IMR-90 (cell line): ENCODE data around the gene BCL6. TPM values are rescaled to one million over a fixed set of nuclear protein-coding genes. Genes with fewer than 3 reads are reported as not detected.

Source experiments
- ATAC-seq: fragments of 200-7000 bp; cut with Tn5 transposase; 2 replicates; pipeline ENCODE4 v1.9.1; 2020; ENCODE audit warnings: low read depth, mild to moderate bottlenecking, moderate library complexity
- BruUV-seq: library from RNA; stranded (reverse); fragments of 400-500 nt; replicated peaks from 2 replicates; lab custom pipeline; 2021; lab: Mats Ljungman, UMichigan
- CTCF ChIA-PET: fragments of 300-600 bp; formaldehyde crosslinking; extraction: SDS; loops from one replicate; lab custom pipeline; 2021; ENCODE audit warnings: antibody characterized with exemption; lab: Yijun Ruan, JAX
- POLR2A ChIA-PET: fragments of 300-600 bp; sonication (Branson Sonifier 250); formaldehyde crosslinking; loops from one replicate; lab custom pipeline; 2022; ENCODE audit warnings: antibody characterized with exemption; ENCODE audit not compliant: unreplicated experiment; lab: Charles Lee
- DNase-seq: peaks from one replicate; pipeline ENCODE4 v3.0.0; 2013
- H2AFZ ChIP-seq: replicated peaks from 2 replicates; pipeline ENCODE3; 2013; ENCODE audit warnings: low read length, mild to moderate bottlenecking; ENCODE audit not compliant: poor library complexity
- H2AK5ac ChIP-seq: 2 replicates; pipeline ENCODE4 v1.6.1; 2013; ENCODE audit warnings: low read depth, low read length, inconsistent platforms
- H2AK9ac ChIP-seq: replicated peaks from 2 replicates; pipeline ENCODE3; 2013; ENCODE audit warnings: mild to moderate bottlenecking, low read depth, low read length, moderate library complexity; ENCODE audit not compliant: poor library complexity
- H2BK120ac ChIP-seq: 2 replicates; pipeline ENCODE4 v1.6.1; 2013; ENCODE audit warnings: low read depth, low read length, inconsistent platforms
- H2BK15ac ChIP-seq: 3 replicates; pipeline ENCODE4 v1.6.1; 2013; ENCODE audit warnings: low read depth, low read length, inconsistent platforms
- H2BK20ac ChIP-seq: 2 replicates; pipeline ENCODE4 v1.6.1; 2013; ENCODE audit warnings: low read depth, mild to moderate bottlenecking, inconsistent platforms, low read length, moderate library complexity
- H2BK5ac ChIP-seq: 2 replicates; pipeline ENCODE4 v1.6.1; 2013; ENCODE audit warnings: mild to moderate bottlenecking, low read depth, low read length, inconsistent platforms; ENCODE audit not compliant: poor library complexity, severe bottlenecking
- H3K14ac ChIP-seq: replicated peaks from 2 replicates; pipeline ENCODE4 v1.6.1; 2013; ENCODE audit warnings: low read depth, low read length, inconsistent platforms
- H3K18ac ChIP-seq: 2 replicates; pipeline ENCODE4 v1.6.1; 2013; ENCODE audit warnings: low read depth, low read length, control low read depth
- H3K23ac ChIP-seq: 2 replicates; pipeline ENCODE4 v1.6.1; 2013; ENCODE audit warnings: low read depth, low read length, inconsistent platforms
- H3K27ac ChIP-seq: 2 replicates; pipeline ENCODE4 v1.5.1; 2013; ENCODE audit warnings: mild to moderate bottlenecking, control low read depth, low read length; ENCODE audit not compliant: insufficient read depth
- H3K27me3 ChIP-seq: 2 replicates; pipeline ENCODE4 v1.6.1; 2013; ENCODE audit warnings: low read length; ENCODE audit not compliant: control insufficient read depth, insufficient read depth
- H3K36me3 ChIP-seq: 2 replicates; pipeline ENCODE4 v1.6.1; 2013; ENCODE audit warnings: low read length, mixed read lengths; ENCODE audit not compliant: control insufficient read depth, insufficient read depth
- H3K4ac ChIP-seq: 2 replicates; pipeline ENCODE4 v1.6.1; 2013; ENCODE audit warnings: low read depth, low read length, inconsistent platforms
- H3K4me1 ChIP-seq: 2 replicates; pipeline ENCODE4 v1.6.1; 2013; ENCODE audit warnings: low read length, mixed read lengths; ENCODE audit not compliant: control insufficient read depth, insufficient read depth
- H3K4me2 ChIP-seq: 2 replicates; pipeline ENCODE4 v1.6.1; 2013; ENCODE audit warnings: low read depth, mild to moderate bottlenecking, control low read depth, low read length, moderate library complexity
- H3K4me3 ChIP-seq: 2 replicates; pipeline ENCODE4 v1.5.1; 2013; ENCODE audit warnings: low read depth, mild to moderate bottlenecking, control low read depth, low read length, moderate library complexity; ENCODE audit not compliant: insufficient read depth
- H3K56ac ChIP-seq: 2 replicates; pipeline ENCODE4 v1.6.1; 2013; ENCODE audit warnings: low read length, inconsistent platforms; ENCODE audit not compliant: insufficient read depth; ENCODE audit errors: extremely low read depth
- H3K79me1 ChIP-seq, 2 experiments: 2 replicates each; pipeline ENCODE4 v1.6.1; 2013; ENCODE audit warnings: low read length in 2 of 2, inconsistent platforms in 1 of 2, low read depth in 1 of 2
- H3K9ac ChIP-seq: 2 replicates; pipeline ENCODE4 v1.6.1; 2013; ENCODE audit warnings: low read depth, low read length, control low read depth
- H3K9me1 ChIP-seq: 2 replicates; pipeline ENCODE4 v1.6.1; 2013; ENCODE audit warnings: low read length, inconsistent platforms; ENCODE audit not compliant: insufficient read depth
- H3K9me3 ChIP-seq: 2 replicates; pipeline ENCODE4 v1.6.1; 2013; ENCODE audit warnings: low read length; ENCODE audit not compliant: control insufficient read depth, insufficient read depth
- H4K20me1 ChIP-seq: 2 replicates; pipeline ENCODE4 v1.6.1; 2013; ENCODE audit warnings: low read length, inconsistent platforms; ENCODE audit not compliant: insufficient read depth
- H4K5ac ChIP-seq: 2 replicates; pipeline ENCODE4 v1.6.1; 2013; ENCODE audit warnings: mild to moderate bottlenecking, low read depth, low read length, control low read depth
- H4K8ac ChIP-seq, 2 experiments: 2 replicates each; pipeline ENCODE4 v1.6.1; 2013; ENCODE audit warnings: low read depth in 2 of 2, low read length in 2 of 2, control low read depth in 1 of 2, inconsistent platforms in 1 of 2
- H4K91ac ChIP-seq: 2 replicates; pipeline ENCODE4 v1.6.1; 2013; ENCODE audit warnings: low read depth, low read length, inconsistent platforms; ENCODE audit not compliant: insufficient read depth
- CHD1 ChIP-seq: IDR thresholded peaks from 2 replicates; pipeline ENCODE4 v1.6.1; 2012; ENCODE audit warnings: low read depth, low read length, improper control_type of control experiment
- FOS ChIP-seq: fragments of 150-350 bp; IDR thresholded peaks from 2 replicates; pipeline ENCODE4 v1.6.1; 2016; ENCODE audit warnings: low read depth, low read length
- MXI1 ChIP-seq: IDR thresholded peaks from 2 replicates; pipeline ENCODE4 v1.6.1; 2012; ENCODE audit warnings: low read depth, mild to moderate bottlenecking, low read length, moderate library complexity, borderline replicate concordance
- RAD21 ChIP-seq: IDR thresholded peaks from 2 replicates; pipeline ENCODE4 v1.6.1; 2012; ENCODE audit warnings: low read length, improper control_type of control experiment
- WGBS, 2 experiments: methylation state at CpG; one replicate each; pipeline versions ENCODE4 v1.1.5 to v1.1.7; 2013; ENCODE audit warnings: missing lambda C conversion rate in 2 of 2; ENCODE audit not compliant: insufficient read length in 1 of 2; ENCODE audit errors: extremely low coverage in 2 of 2; 5-methylcytosine and 5-hydroxymethylcytosine counted together
- dilution Hi-C: fragments of 300-500 bp; cut with HindIII; formaldehyde crosslinking; loops from one replicate; pipeline ENCODE4 v1.14.3; 2018; ENCODE audit warnings: low sequenced_read_pairs; ENCODE audit not compliant: unreplicated experiment
- in situ Hi-C: fragments of 300-500 bp; cut with MboI; formaldehyde crosslinking; loops from 3 replicates; pipeline ENCODE4 v1.14.3; 2019; ENCODE audit warnings: low sequenced_read_pairs, inconsistent platforms, mixed read lengths
- intact Hi-C: fragments of 100-400 bp; cut with micrococcal nuclease; formaldehyde crosslinking; loops from 2 replicates; pipeline ENCODE4 v1.10.0; 2022
- polyA plus RNA-seq, 3 experiments: library from polyadenylated mRNA; depleted of rRNA; stranded (reverse); fragments of >200 nt; gene quantifications; 2 replicates each; pipeline ENCODE4 v1.2.3, GENCODE V29; 2012; ENCODE audit warnings: low replicate concordance in 1 of 3
- total RNA-seq: library from RNA; depleted of rRNA; stranded (reverse); fragments of >200 nt; gene quantifications from 2 replicates; pipeline ENCODE4 v1.2.3, GENCODE V29; 2012

The BCL6 gene
- total and polyA plus RNA-seq, 2 of the 4 experiments (the other 2 are of a cell fraction): 19.7 to 22.6 TPM

DNA sequence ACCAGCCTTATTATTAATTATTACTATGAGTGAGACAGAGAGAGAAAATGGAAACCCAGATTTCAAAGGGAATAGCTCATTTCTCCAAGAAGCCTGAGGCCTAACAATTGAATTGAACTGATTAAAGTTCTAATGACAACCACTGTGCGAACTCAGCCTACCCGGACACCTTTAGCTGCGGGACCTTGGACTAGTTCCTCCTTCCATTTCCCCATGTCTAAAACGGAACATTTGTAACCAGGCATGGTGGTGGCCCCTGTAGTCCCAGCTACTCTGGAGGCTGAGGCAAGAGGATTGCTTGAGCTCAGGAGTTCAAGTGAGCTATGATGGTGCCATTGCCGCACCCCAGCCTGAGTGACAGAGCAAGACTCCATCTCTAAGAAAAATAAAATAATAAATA lies 26.5 kb downstream of the BCL6 start:
- Histone ChIP-seq H2AK5ac (no peak overlapping the region), H3K79me1 (0 out of 4 replicates have a peak, but pooled peaks cover 0 to 4% of the 10 kb centered on the region in 2 experiments), H3K4me3 (no peak overlapping the region), H2BK5ac (no peak overlapping the region), H2BK120ac (no peak overlapping the region), H3K36me3 (peaks cover 24% of the 10 kb centered on the region), H3K9me3 (no peaks in the 10 kb centered on the region), H3K23ac (no peak overlapping the region), H2BK20ac (no peak overlapping the region), H4K5ac (no peak overlapping the region), H4K8ac (no peak overlapping the region), H4K91ac (no peak overlapping the region), H3K18ac (no peak overlapping the region), H4K20me1 (no peaks in the 10 kb centered on the region), H2BK15ac (no peak overlapping the region), H3K14ac (no peak overlapping the region), H3K9ac (no peak overlapping the region), H2AFZ (no peak overlapping the region), H3K56ac (no peak overlapping the region), H3K4me2 (no peak overlapping the region), H3K9me1 (no peaks in the 10 kb centered on the region), H2AK9ac (no peak overlapping the region), H3K27me3 (peaks cover 3% of the 10 kb centered on the region; the same call in 1 of the 2 replicates), H3K27ac (no peak overlapping the region), H3K4ac (no peak overlapping the region), H3K4me1 (peaks cover 2% of the 10 kb centered on the region; the same call in 1 of the 2 replicates)
- dilution Hi-C loops (no loop called here), in situ Hi-C loops (loop anchor here (25.0 kb wide), 1 partner anchor 1518 kb away; no protein-coding TSS in a partner anchor), intact Hi-C loops (no loop called here)
- ChIA-PET POLR2A (no interaction called here), CTCF (interaction anchor here (1.8 kb wide), 1 partner anchor 16 kb away, joined by 3 read pairs; no protein-coding TSS in a partner anchor)
- TF ChIP-seq FOS: no peak
- TF ChIP-seq RAD21: no peak
- TF ChIP-seq CHD1: no peak
- TF ChIP-seq MXI1: no peak
- ATAC-seq: no peak
- BruUV-seq: no TSS peak
- no CpG with 5 or more reads among the region's 5 CpGs for WGBS, 2 experiments
- no peak for DNase-seq
